Naive thymus-derived CD4-positive, alpha-beta T cell (primary cell): ENCODE data around the gene DNAJC27. TPM values are rescaled to one million over a fixed set of nuclear protein-coding genes. Genes with fewer than 3 reads are reported as not detected.

Experiments
- ATAC-seq: fragments of 150-1000 bp; cut with Tn5 transposase; 2 replicates; pipeline ENCODE4 v1.10.0; 2021; ENCODE audit warnings: mild to moderate bottlenecking, moderate library complexity
- CTCF ChIA-PET: fragments of 350-600 bp; sonication (Branson Sonifier 250); formaldehyde crosslinking; loops from one replicate; lab custom pipeline; 2021; ENCODE audit warnings: antibody characterized with exemption; lab: Charles Lee
- POLR2A ChIA-PET: fragments of 350-600 bp; sonication (Branson Sonifier 250); formaldehyde crosslinking; loops from one replicate; lab custom pipeline; 2021; ENCODE audit warnings: antibody characterized with exemption, inconsistent platforms; lab: Charles Lee
- DNase-seq, 9 donors: peaks; one replicate each; pipeline versions ENCODE4 v3.0.0 to v3.0.0-alpha.2; 2020 to 2022; ENCODE audit warnings: mixed read lengths in 1 of 9
- H3K27ac ChIP-seq: one replicate; pipeline ENCODE4 v1.7.0; 2013; ENCODE audit warnings: mild to moderate bottlenecking, low read depth, low read length, moderate library complexity
- H3K27me3 ChIP-seq, 2 donors: one replicate each; pipeline ENCODE4 v1.7.0; 2013; ENCODE audit warnings: low read length in 2 of 2, mild to moderate bottlenecking in 2 of 2, moderate library complexity in 2 of 2; ENCODE audit not compliant: control insufficient read depth in 2 of 2, insufficient read depth in 2 of 2
- H3K36me3 ChIP-seq, 3 experiments: 1 replicate in 2 of 3; 2 replicates in 1 of 3; pipeline ENCODE4 v1.7.0; 2013; ENCODE audit warnings: low read length in 3 of 3, mild to moderate bottlenecking in 3 of 3, moderate library complexity in 1 of 3; ENCODE audit not compliant: insufficient read depth in 3 of 3, control insufficient read depth in 2 of 3
- H3K4me1 ChIP-seq, 2 donors: one replicate each; pipeline ENCODE4 v1.7.0; 2013; ENCODE audit warnings: low read length in 2 of 2, mild to moderate bottlenecking in 2 of 2, moderate library complexity in 1 of 2; ENCODE audit not compliant: control insufficient read depth in 2 of 2, insufficient read depth in 2 of 2
- H3K4me3 ChIP-seq: 2 replicates; pipeline ENCODE4 v1.7.0; 2013; ENCODE audit warnings: mild to moderate bottlenecking, low read length
- H3K9me3 ChIP-seq, 3 experiments: 1 replicate in 2 of 3; 2 replicates in 1 of 3; pipeline ENCODE4 v1.7.0; 2013; ENCODE audit warnings: low read length in 3 of 3; ENCODE audit not compliant: control insufficient read depth in 2 of 3
- H3K27ac Mint-ChIP-seq, 9 donors: one replicate each; pipeline ENCODE4 v1.8.0; 2020 to 2022; ENCODE audit warnings: mixed read lengths in 9 of 9, mild to moderate bottlenecking in 8 of 9, moderate library complexity in 5 of 9, inconsistent platforms in 2 of 9
- H3K27me3 Mint-ChIP-seq, 5 donors: one replicate each; pipeline ENCODE4 v1.8.0; 2021 to 2022; ENCODE audit warnings: mixed read lengths in 5 of 5, mild to moderate bottlenecking in 1 of 5
- H3K36me3 Mint-ChIP-seq, 5 donors: one replicate each; pipeline ENCODE4 v1.8.0; 2020 to 2022; ENCODE audit warnings: mixed read lengths in 5 of 5, mild to moderate bottlenecking in 3 of 5, inconsistent platforms in 1 of 5
- H3K4me1 Mint-ChIP-seq, 7 donors: one replicate each; pipeline ENCODE4 v1.8.0; 2020 to 2022; ENCODE audit warnings: mixed read lengths in 7 of 7, mild to moderate bottlenecking in 3 of 7, inconsistent platforms in 1 of 7
- H3K4me3 Mint-ChIP-seq, 10 donors: one replicate each; pipeline ENCODE4 v1.8.0; 2020 to 2022; ENCODE audit warnings: mild to moderate bottlenecking in 10 of 10, mixed read lengths in 10 of 10, moderate library complexity in 6 of 10, inconsistent platforms in 2 of 10
- H3K9me3 Mint-ChIP-seq, 11 donors: one replicate each; pipeline ENCODE4 v1.8.0; 2020 to 2022; ENCODE audit warnings: mixed read lengths in 11 of 11, mild to moderate bottlenecking in 4 of 11, inconsistent platforms in 1 of 11, moderate library complexity in 1 of 11
- intact Hi-C, 2 donors: fragments of 100-400 bp; cut with micrococcal nuclease; formaldehyde crosslinking; loops; one replicate each; pipeline ENCODE4 v1.15.1; 2023
- polyA plus RNA-seq, 2 donors: library from polyadenylated mRNA; unstranded; fragments of 300-500 nt; fragmentation: Illumina TruSeq; gene quantifications; one replicate each; pipeline ENCODE4 v1.2.3, GENCODE V29; 2021
- total RNA-seq, 6 experiments: library from RNA in 5 of 6; stranded (reverse) in 5 of 6; gene quantifications; 1 replicate in 5 of 6; 2 replicates in 1 of 6; pipeline ENCODE4 v1.2.3 and lab custom pipeline; 2021 to 2026

The DNAJC27 gene
- total and polyA plus RNA-seq, 7 experiments from 2014 or later: 3.0 to 22.0 (median 16.1) TPM

- H3K27me3 ChIP-seq: no peaks in the 10 kb centered on the region
- Mint-ChIP-seq H3K36me3 (peaks cover 0 to 36% (median 16%) of the 10 kb centered on the region in 5 donors), H3K27ac (no peak overlapping the region), H3K4me1 (peaks cover 8 to 32% (median 25%) of the 10 kb centered on the region in 7 donors), H3K9me3 (peaks cover 0 to 5% (median 0%) of the 10 kb centered on the region in 11 donors), H3K27me3 (no peaks in the 10 kb centered on the region), H3K4me3 (no peak overlapping the region)
- no peak overlapping the region for H3K4me3 ChIP-seq
- no peaks in the 10 kb centered on the region for H3K9me3 ChIP-seq
- intact Hi-C loops: no loop called here
- DNase-seq (no peak), ATAC-seq (no peak)
- H3K27ac ChIP-seq: no peak overlapping the region
- POLR2A ChIA-PET: no interaction called here
- CTCF ChIA-PET: no interaction called here
- H3K36me3 ChIP-seq: peaks cover 0 to 6% (median 0%) of the 10 kb centered on the region in 3 experiments
- peaks cover 7 to 15% of the 10 kb centered on the region in 2 donors for H3K4me1 ChIP-seq
These were observed 57.8 kb downstream of the DNAJC27 start for GRCh38 chr2:24913911-24914310.

DNA sequence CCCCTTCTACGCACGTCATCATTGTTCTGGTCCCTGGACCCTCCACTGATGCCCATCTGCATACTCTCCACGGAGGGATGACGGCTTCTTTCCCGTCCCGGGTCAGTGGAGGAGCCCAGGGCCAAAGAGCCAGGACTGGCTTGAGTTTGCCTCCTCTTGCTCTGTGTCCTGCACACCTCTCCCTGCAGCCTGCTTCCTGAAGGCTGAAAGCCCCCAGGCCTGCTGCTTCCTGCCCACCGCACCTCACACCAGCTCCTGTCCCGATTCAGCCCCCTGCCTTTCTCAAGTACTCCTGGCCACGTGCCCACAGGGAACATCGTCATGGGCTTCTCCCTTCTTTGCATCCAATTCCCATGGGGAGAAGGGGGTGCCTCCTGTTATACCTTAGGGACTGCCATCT, 58.8 kb downstream of the DNAJC27 start:
- H3K36me3 ChIP-seq: peaks cover 0 to 6% (median 0%) of the 10 kb centered on the region in 3 experiments
- H3K4me3 ChIP-seq: no peak overlapping the region
- H3K27ac ChIP-seq: no peak overlapping the region
- DNase-seq (no peak), ATAC-seq (no peak)
- H3K9me3 ChIP-seq: no peaks in the 10 kb centered on the region
- Mint-ChIP-seq H3K27me3 (no peaks in the 10 kb centered on the region), H3K9me3 (peaks cover 0 to 5% (median 0%) of the 10 kb centered on the region in 11 donors), H3K27ac (peak overlapping the region in 1 of 9 donors; percentile 20), H3K4me1 (peaks cover 4 to 25% (median 18%) of the 10 kb centered on the region in 7 donors), H3K4me3 (no peak overlapping the region), H3K36me3 (peaks cover 0 to 32% (median 16%) of the 10 kb centered on the region in 5 donors)
- peaks cover 0 to 6% of the 10 kb centered on the region in 2 donors for H3K4me1 ChIP-seq
- POLR2A ChIA-PET: no interaction called here
- intact Hi-C loops: no loop called here
- CTCF ChIA-PET: no interaction called here
- H3K27me3 ChIP-seq: no peaks in the 10 kb centered on the region

GRCh38 chr2:24912523-24912922, 59.2 kb downstream of the DNAJC27 start:
- H3K4me3 ChIP-seq: no peak overlapping the region
- H3K9me3 ChIP-seq: no peaks in the 10 kb centered on the region
- Mint-ChIP-seq H3K36me3 (peaks cover 0 to 28% (median 16%) of the 10 kb centered on the region in 5 donors), H3K9me3 (peaks cover 0 to 5% (median 0%) of the 10 kb centered on the region in 11 donors), H3K4me1 (peaks cover 1 to 21% (median 14%) of the 10 kb centered on the region in 7 donors), H3K27ac (no peak overlapping the region), H3K27me3 (no peaks in the 10 kb centered on the region), H3K4me3 (no peak overlapping the region)
- H3K4me1 ChIP-seq: peaks cover 0 to 1% of the 10 kb centered on the region in 2 donors
- CTCF ChIA-PET: no interaction called here
- DNase-seq (no peak), ATAC-seq (no peak)
- intact Hi-C loops: no loop called here
- POLR2A ChIA-PET: no interaction called here
- peaks cover 0 to 6% (median 0%) of the 10 kb centered on the region in 3 experiments for H3K36me3 ChIP-seq
- H3K27me3 ChIP-seq: no peaks in the 10 kb centered on the region
- no peak overlapping the region for H3K27ac ChIP-seq

GRCh38 chr2:24910245-24910644, 61.5 kb downstream of the DNAJC27 start:
- Mint-ChIP-seq H3K4me3 (no peak overlapping the region), H3K4me1 (peaks cover 0 to 17% (median 9%) of the 10 kb centered on the region in 7 donors), H3K36me3 (peaks cover 0 to 31% (median 16%) of the 10 kb centered on the region in 5 donors), H3K27ac (no peak overlapping the region), H3K27me3 (no peaks in the 10 kb centered on the region), H3K9me3 (peaks cover 0 to 5% (median 0%) of the 10 kb centered on the region in 11 donors)
- no peaks in the 10 kb centered on the region for H3K27me3 ChIP-seq
- H3K4me3 ChIP-seq: no peak overlapping the region
- intact Hi-C loops: no loop called here
- ChIA-PET CTCF (interaction anchor here (0.7 kb wide), 1 partner anchor 1936 kb away, joined by 5 read pairs; no protein-coding TSS in a partner anchor), POLR2A (no interaction called here)
- H3K9me3 ChIP-seq: no peaks in the 10 kb centered on the region
- peaks cover 0 to 6% (median 0%) of the 10 kb centered on the region in 3 experiments for H3K36me3 ChIP-seq
- H3K27ac ChIP-seq: no peak overlapping the region
- H3K4me1 ChIP-seq: no peaks in the 10 kb centered on the region
- no peak for ATAC-seq
- DNase-seq: no peak

DNA sequence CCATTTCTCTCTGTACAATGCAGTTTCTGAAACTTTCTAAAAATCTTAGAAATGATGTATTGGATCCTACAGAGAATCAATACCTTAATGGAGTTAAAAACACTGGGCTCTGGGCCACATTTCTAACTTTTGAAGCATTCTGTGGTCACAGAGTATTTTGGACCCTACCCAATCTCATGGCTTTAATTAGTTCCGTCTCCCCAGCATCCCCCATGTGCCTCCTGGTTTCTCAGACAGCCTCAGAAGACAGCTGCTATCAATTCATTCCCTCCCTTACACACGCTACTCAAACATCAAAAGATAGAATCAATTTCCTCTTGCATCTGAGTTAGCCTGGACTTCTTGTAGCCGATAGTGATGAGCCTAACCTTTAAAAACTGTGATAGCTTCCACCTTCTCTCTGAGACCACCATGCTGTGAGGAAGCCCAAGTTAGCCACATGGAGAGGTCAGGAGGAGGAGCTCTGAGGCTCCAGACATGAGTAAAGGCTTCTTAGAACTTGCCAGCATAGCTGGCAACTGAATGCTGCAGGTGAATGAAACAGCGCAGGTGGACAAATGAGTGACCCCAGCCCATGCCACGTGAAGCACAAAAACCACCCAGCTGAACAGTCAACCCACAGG, 62.1 kb downstream of the DNAJC27 start:
- peaks cover 0 to 17% (median 5%) of the 10 kb centered on the region in 7 donors for H3K4me1 Mint-ChIP-seq
- no peak for ATAC-seq
- H3K36me3 Mint-ChIP-seq: peaks cover 0 to 32% (median 16%) of the 10 kb centered on the region in 5 donors
- H3K27ac ChIP-seq: no peak overlapping the region
- POLR2A ChIA-PET: interaction anchor here (0.7 kb wide), 1 partner anchor 602 kb away, joined by 3 read pairs; no protein-coding TSS in a partner anchor
- H3K4me3 Mint-ChIP-seq: no peak overlapping the region
- H3K9me3 ChIP-seq: no peaks in the 10 kb centered on the region
- H3K36me3 ChIP-seq: peaks cover 0 to 6% (median 0%) of the 10 kb centered on the region in 3 experiments
- CTCF ChIA-PET: no interaction called here
- H3K27me3 ChIP-seq: no peaks in the 10 kb centered on the region
- no peak overlapping the region for H3K27ac Mint-ChIP-seq
- H3K4me1 ChIP-seq: no peaks in the 10 kb centered on the region
- H3K9me3 Mint-ChIP-seq: peaks cover 0 to 5% (median 0%) of the 10 kb centered on the region in 11 donors
- intact Hi-C loops: no loop called here
- DNase-seq: no peak
- H3K4me3 ChIP-seq: no peak overlapping the region
- H3K27me3 Mint-ChIP-seq: no peaks in the 10 kb centered on the region

GRCh38 chr2:24908461-24908901, 63.3 kb downstream of the DNAJC27 start:
- Mint-ChIP-seq H3K4me3 (no peak overlapping the region), H3K27ac (peak overlapping the region in 1 of 9 donors; percentile 9), H3K4me1 (peaks cover 0 to 17% (median 5%) of the 10 kb centered on the region in 7 donors), H3K27me3 (no peaks in the 10 kb centered on the region), H3K36me3 (peaks cover 0 to 33% (median 22%) of the 10 kb centered on the region in 5 donors), H3K9me3 (peaks cover 0 to 5% (median 0%) of the 10 kb centered on the region in 11 donors)
- Histone ChIP-seq H3K27ac (no peak overlapping the region), H3K36me3 (peaks cover 0 to 6% (median 0%) of the 10 kb centered on the region in 3 experiments), H3K4me3 (no peak overlapping the region), H3K27me3 (no peaks in the 10 kb centered on the region), H3K4me1 (no peaks in the 10 kb centered on the region), H3K9me3 (no peaks in the 10 kb centered on the region)
- ATAC-seq: no peak
- no peak for DNase-seq
- POLR2A ChIA-PET: no interaction called here
- intact Hi-C loops: no loop called here
- CTCF ChIA-PET: no interaction called here
